ENCODE measurements around the gene TGFBR2.

TGFBR2 gene

DNA sequence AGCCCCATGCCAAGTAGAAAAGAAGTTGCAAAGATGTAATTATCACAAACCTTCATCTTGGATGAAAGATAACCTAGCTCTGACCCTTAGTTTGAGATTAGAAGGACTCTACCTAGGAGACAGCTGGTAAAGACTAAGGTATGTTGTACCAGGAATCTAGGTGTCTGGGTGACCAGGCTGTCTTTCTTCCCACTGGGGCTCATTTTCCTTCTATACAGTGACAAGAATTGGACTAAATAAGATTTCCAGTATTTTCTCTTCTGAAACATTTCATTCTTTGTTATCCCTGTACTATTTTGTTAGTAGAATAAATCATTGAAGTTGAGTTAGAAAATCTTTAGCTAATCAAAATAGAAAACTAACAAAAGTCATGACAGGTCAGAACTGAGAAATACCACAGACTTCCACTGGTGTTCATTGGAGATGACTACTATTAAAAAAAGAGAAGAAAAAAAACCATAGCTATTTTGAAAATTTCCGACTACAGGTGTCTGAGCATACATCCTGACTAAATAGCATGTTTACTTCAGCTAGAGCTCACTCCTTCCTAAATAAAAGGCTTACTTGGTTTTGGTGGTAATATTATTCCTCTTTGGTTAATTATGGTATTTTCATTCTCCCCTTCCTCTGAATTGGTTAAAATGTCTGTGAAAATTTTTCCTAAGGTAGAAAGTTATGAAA is 10.1 kb downstream of the TGFBR2 start:
- no peak overlapping the region for H3K27ac ChIP-seq
- DNase-seq (ENCODE audit: low spot score): no peak
- TF ChIP-seq, protein P1, sequence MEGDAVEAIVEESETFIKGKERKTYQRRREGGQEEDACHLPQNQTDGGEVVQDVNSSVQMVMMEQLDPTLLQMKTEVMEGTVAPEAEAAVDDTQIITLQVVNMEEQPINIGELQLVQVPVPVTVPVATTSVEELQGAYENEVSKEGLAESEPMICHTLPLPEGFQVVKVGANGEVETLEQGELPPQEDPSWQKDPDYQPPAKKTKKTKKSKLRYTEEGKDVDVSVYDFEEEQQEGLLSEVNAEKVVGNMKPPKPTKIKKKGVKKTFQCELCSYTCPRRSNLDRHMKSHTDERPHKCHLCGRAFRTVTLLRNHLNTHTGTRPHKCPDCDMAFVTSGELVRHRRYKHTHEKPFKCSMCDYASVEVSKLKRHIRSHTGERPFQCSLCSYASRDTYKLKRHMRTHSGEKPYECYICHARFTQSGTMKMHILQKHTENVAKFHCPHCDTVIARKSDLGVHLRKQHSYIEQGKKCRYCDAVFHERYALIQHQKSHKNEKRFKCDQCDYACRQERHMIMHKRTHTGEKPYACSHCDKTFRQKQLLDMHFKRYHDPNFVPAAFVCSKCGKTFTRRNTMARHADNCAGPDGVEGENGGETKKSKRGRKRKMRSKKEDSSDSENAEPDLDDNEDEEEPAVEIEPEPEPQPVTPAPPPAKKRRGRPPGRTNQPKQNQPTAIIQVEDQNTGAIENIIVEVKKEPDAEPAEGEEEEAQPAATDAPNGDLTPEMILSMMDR (conservative IDR thresholded peaks at IDR 0.05; ENCODE audit: low read depth): no peak
- POLR2A ChIA-PET (ENCODE audit: low non-redundant PET): no interaction called here
- CTCF ChIA-PET: interaction anchor here (0.7 kb wide), 1 partner anchor 45 kb away, joined by 3 read pairs; no protein-coding TSS in a partner anchor

DNA sequence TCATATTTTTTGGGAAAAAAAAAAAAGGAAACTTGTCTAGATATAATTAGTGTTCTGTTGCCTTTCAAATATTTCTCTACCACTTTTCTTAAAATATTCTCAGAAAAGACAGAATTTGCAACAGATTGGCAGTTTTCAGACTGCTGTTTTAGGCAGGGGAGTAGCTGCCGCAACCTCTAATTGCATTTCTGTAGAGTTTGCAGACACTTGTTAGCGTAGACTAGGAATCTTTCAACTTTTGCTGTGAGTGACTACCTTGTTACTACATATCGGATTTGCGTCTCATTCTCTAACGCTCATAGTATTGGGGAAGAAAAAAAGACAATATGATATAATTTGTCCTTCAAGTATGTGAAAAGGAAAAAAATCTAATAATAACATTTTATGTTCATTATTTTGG is 10.7 kb downstream of the TGFBR2 start:
- ChIA-PET CTCF (interaction anchor here (0.7 kb wide), 1 partner anchor 46 kb away, joined by 3 read pairs; no protein-coding TSS in a partner anchor), POLR2A (ENCODE audit: low non-redundant PET) (no interaction called here)
- DNase-seq (ENCODE audit: low spot score): no peak
- no peak overlapping the region for H3K27ac ChIP-seq
- TF ChIP-seq, protein P1 (conservative IDR thresholded peaks at IDR 0.05; ENCODE audit: low read depth): no peak

DNA sequence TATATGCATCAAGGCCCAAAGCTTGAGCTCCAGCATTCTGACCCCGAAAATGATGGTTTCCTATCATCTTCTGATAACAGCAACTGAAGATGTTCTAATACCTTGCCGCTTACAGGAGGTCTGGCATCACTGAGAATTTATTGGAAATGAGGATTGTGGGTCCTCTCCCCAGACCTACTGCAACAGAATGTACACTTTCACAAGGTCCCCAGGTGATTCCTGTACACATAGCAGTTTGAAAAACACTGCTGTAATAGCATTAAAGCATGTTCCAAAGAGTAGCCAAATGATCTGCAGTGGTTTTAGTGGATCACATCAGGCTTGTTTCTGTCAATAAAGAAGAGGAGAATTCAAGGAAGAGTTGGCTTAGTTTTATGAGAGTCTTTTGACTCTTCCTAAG is 11.3 kb downstream of the TGFBR2 start:
- ChIA-PET POLR2A (ENCODE audit: low non-redundant PET) (no interaction called here), CTCF (no interaction called here)
- DNase-seq (ENCODE audit: low spot score): no peak
- H3K27ac ChIP-seq: no peak overlapping the region
- TF ChIP-seq, protein P1 (conservative IDR thresholded peaks at IDR 0.05; ENCODE audit: low read depth): no peak

- ChIA-PET POLR2A (ENCODE audit: low non-redundant PET) (no interaction called here), CTCF (no interaction called here)
- DNase-seq (ENCODE audit: low spot score): no peak
- TF ChIP-seq, protein P1 (conservative IDR thresholded peaks at IDR 0.05; ENCODE audit: low read depth): no peak
- H3K27ac ChIP-seq: peak overlapping the region; percentile 41; the same call in 1 of the 2 replicates
These were observed 12.1 kb downstream of the TGFBR2 start for GRCh38 chr3:30618526-30618925.

- CTCF ChIA-PET: no interaction called here
- POLR2A ChIA-PET (ENCODE audit: low non-redundant PET): no interaction called here
- no peak for DNase-seq (ENCODE audit: low spot score)
- TF ChIP-seq, protein P1 (conservative IDR thresholded peaks at IDR 0.05; ENCODE audit: low read depth): no peak
- no peak overlapping the region for H3K27ac ChIP-seq
These were observed 12.9 kb downstream of the TGFBR2 start for GRCh38 chr3:30619318-30619717.

DNA sequence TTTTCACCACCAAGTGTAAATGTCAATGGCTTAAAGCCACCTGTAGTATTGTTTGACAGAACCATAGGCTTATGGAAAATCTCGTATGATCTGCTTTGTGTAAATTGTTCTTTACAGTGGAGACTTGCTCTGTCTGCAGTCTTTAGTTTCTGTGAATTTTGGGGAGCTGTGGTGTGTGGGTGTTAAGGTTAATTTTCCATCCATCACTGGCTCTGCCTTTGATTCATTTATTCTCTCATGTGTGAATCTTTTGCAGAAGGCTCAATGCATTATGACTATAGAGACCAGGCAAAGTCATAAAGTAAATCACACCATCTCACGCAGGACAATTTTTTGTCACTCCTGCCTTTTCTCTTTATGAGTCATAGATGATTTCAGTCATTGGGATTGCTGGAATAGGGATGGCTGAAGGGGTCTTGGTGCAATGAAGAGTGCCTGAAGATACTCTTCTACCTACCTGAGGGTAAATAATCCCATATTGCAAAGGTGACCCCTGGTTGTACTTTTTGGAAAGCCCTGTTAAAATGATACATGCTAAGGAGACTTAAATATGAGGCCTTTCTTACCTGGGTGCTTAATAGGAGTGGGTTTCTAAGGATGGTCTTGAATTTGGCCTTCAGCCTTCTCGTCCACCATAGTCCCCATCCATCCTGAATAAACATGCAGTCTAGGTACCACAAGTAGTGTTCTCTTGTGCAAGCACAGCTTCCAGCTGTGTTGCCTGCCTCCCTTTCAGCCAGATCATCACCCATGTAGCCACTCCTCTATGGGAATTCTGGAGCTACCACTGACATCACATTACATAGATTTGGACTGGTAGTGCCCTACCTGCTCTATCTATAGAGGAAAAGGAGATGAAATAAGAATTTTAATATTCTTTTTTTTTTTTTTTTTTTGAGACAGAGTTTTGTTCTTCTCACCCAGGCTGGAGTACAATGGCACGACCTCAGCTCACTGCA is 14.3 kb downstream of the TGFBR2 start:
- ChIA-PET CTCF (interaction anchor here (1.0 kb wide), 1 partner anchor 14 kb away, joined by 3 read pairs; the partner anchor contains the start of gene TGFBR2), POLR2A (ENCODE audit: low non-redundant PET) (no interaction called here)
- H3K27ac ChIP-seq: no peak overlapping the region
- no peak for DNase-seq (ENCODE audit: low spot score)
- TF ChIP-seq, protein P1 (conservative IDR thresholded peaks at IDR 0.05; ENCODE audit: low read depth): no peak
